B cell (primary cell): ENCODE measurements around the gene ZNF784. TPM values are rescaled to one million over a fixed set of nuclear protein-coding genes. Genes with fewer than 3 reads are reported as not detected.

Experiments
- polyA plus RNA-seq: library from polyadenylated mRNA; depleted of rRNA; stranded (reverse); fragments of >200 nt; gene quantifications from 2 replicates; pipeline ENCODE4 v1.2.3, GENCODE V29; 2012
- total RNA-seq, 2 donors: library from RNA; stranded (reverse); fragments of 120-200 nt in 1 of 2; gene quantifications; 1 replicate in 1 of 2; 2 replicates in 1 of 2; pipeline versions ENCODE4 v1.2.3 to v1.2.4, GENCODE V29; 2013 to 2022

Gene ZNF784
- total and polyA plus RNA-seq, 2 donors (not counting 1 experiment from before 2014, with no cell fraction given): 9.2 to 9.7 TPM

Other genes starting within 250 kb of the ZNF784 start
- not detected in 2 replicates for gene TMEM190, start 247.7 kb downstream of the ZNF784 start, total RNA-seq
- not detected in 2 replicates for gene TMEM190, start 247.7 kb downstream of the ZNF784 start, polyA plus RNA-seq
- 4.3 and 4.7 TPM in 2 replicates for gene TMEM238, start 240.3 kb downstream of the ZNF784 start, total RNA-seq
- 0.76 and 2.7 TPM in 2 replicates for gene TMEM238, start 240.3 kb downstream of the ZNF784 start, polyA plus RNA-seq
- 2,397 and 2,578 TPM in 2 replicates for gene RPL28, start 238.6 kb downstream of the ZNF784 start, total RNA-seq
- 4,661 and 8,441 TPM in 2 replicates for gene RPL28, start 238.6 kb downstream of the ZNF784 start, polyA plus RNA-seq
- 20.6 and 29.0 TPM in 2 replicates for gene UBE2S, start 216.8 kb downstream of the ZNF784 start, total RNA-seq
- gene UBE2S, start 216.8 kb downstream of the ZNF784 start, polyA plus RNA-seq: 50.0 and 72.7 TPM in 2 replicates
- not detected in 2 replicates for gene SHISA7, start 181.3 kb downstream of the ZNF784 start, total RNA-seq
- gene SHISA7, start 181.3 kb downstream of the ZNF784 start, polyA plus RNA-seq: 0.06 TPM in 1 of 2 replicates, not detected in the other
- 10.0 and 11.1 TPM in 2 replicates for gene ISOC2, start 162.9 kb downstream of the ZNF784 start, total RNA-seq
- 13.5 and 27.6 TPM in 2 replicates for gene ISOC2, start 162.9 kb downstream of the ZNF784 start, polyA plus RNA-seq
- gene C19orf85, start 159.8 kb downstream of the ZNF784 start, total RNA-seq: not detected in 2 replicates
- not detected in 2 replicates for gene C19orf85, start 159.8 kb downstream of the ZNF784 start, polyA plus RNA-seq
- 13.3 and 15.5 TPM in 2 replicates for gene ZNF628, start 147.9 kb downstream of the ZNF784 start, total RNA-seq
- 18.3 and 28.6 TPM in 2 replicates for gene ZNF628, start 147.9 kb downstream of the ZNF784 start, polyA plus RNA-seq
- gene NAT14, start 139.4 kb downstream of the ZNF784 start, total RNA-seq: 10.7 and 12.6 TPM in 2 replicates
- 15.1 and 23.2 TPM in 2 replicates for gene NAT14, start 139.4 kb downstream of the ZNF784 start, polyA plus RNA-seq
- 0.44 and 0.58 TPM in 2 replicates for gene SSC5D, start 136.1 kb downstream of the ZNF784 start, total RNA-seq
- gene SSC5D, start 136.1 kb downstream of the ZNF784 start, polyA plus RNA-seq: 0.22 and 0.46 TPM in 2 replicates
- not detected in 2 replicates for gene SBK2, start 87.4 kb downstream of the ZNF784 start, total RNA-seq
- not detected in 2 replicates for gene SBK2, start 87.4 kb downstream of the ZNF784 start, polyA plus RNA-seq
- not detected in 2 replicates for gene SBK3, start 79.0 kb downstream of the ZNF784 start, total RNA-seq
- not detected in 2 replicates for gene SBK3, start 79.0 kb downstream of the ZNF784 start, polyA plus RNA-seq
- gene ZNF579, start 43.7 kb downstream of the ZNF784 start, total RNA-seq: 10.3 and 10.8 TPM in 2 replicates
- gene ZNF579, start 43.7 kb downstream of the ZNF784 start, polyA plus RNA-seq: 3.7 and 6.7 TPM in 2 replicates
- gene FIZ1, start 25.0 kb downstream of the ZNF784 start, total RNA-seq: 21.4 and 26.4 TPM in 2 replicates
- 7.4 and 8.0 TPM in 2 replicates for gene FIZ1, start 25.0 kb downstream of the ZNF784 start, polyA plus RNA-seq
- gene ZNF524, start 24.3 kb downstream of the ZNF784 start, total RNA-seq: 21.2 and 23.8 TPM in 2 replicates
- 18.0 and 27.4 TPM in 2 replicates for gene ZNF524, start 24.3 kb downstream of the ZNF784 start, polyA plus RNA-seq
- gene ZNF865, start 18.9 kb downstream of the ZNF784 start, total RNA-seq: 22.7 TPM in 2 replicates
- gene ZNF865, start 18.9 kb downstream of the ZNF784 start, polyA plus RNA-seq: 9.9 and 11.3 TPM in 2 replicates
- gene ZNF580, start 16.4 kb upstream of the ZNF784 start, total RNA-seq: 101 and 126 TPM in 2 replicates
- 69.8 and 105 TPM in 2 replicates for gene ZNF580, start 16.4 kb upstream of the ZNF784 start, polyA plus RNA-seq
- 47.3 and 51.3 TPM in 2 replicates for gene ZNF581, start 19.1 kb upstream of the ZNF784 start, total RNA-seq
- 38.6 and 48.2 TPM in 2 replicates for gene ZNF581, start 19.1 kb upstream of the ZNF784 start, polyA plus RNA-seq
- gene CCDC106, start 23.6 kb upstream of the ZNF784 start, total RNA-seq: 25.2 and 28.3 TPM in 2 replicates
- 52.1 and 54.5 TPM in 2 replicates for gene CCDC106, start 23.6 kb upstream of the ZNF784 start, polyA plus RNA-seq
- gene U2AF2, start 30.5 kb upstream of the ZNF784 start, total RNA-seq: 275 and 278 TPM in 2 replicates
- 275 and 300 TPM in 2 replicates for gene U2AF2, start 30.5 kb upstream of the ZNF784 start, polyA plus RNA-seq
- gene EPN1, start 50.7 kb upstream of the ZNF784 start, total RNA-seq: 63.8 and 63.9 TPM in 2 replicates
- gene EPN1, start 50.7 kb upstream of the ZNF784 start, polyA plus RNA-seq: 52.3 and 54.4 TPM in 2 replicates
- gene NLRP9, start 113.8 kb upstream of the ZNF784 start, total RNA-seq: not detected in 2 replicates
- gene NLRP9, start 113.8 kb upstream of the ZNF784 start, polyA plus RNA-seq: not detected in 2 replicates
- not detected in 2 replicates for gene RFPL4A, start 134.5 kb upstream of the ZNF784 start, total RNA-seq
- not detected in 2 replicates for gene RFPL4A, start 134.5 kb upstream of the ZNF784 start, polyA plus RNA-seq
- not detected in 2 replicates for gene RFPL4AL1, start 144.6 kb upstream of the ZNF784 start, total RNA-seq
- gene RFPL4AL1, start 144.6 kb upstream of the ZNF784 start, polyA plus RNA-seq: not detected in 2 replicates
- gene NLRP11, start 207.4 kb upstream of the ZNF784 start, total RNA-seq: 0.12 TPM in 1 of 2 replicates, not detected in the other
- gene NLRP11, start 207.4 kb upstream of the ZNF784 start, polyA plus RNA-seq: 0.07 and 0.24 TPM in 2 replicates
- gene NLRP4, start 212.0 kb upstream of the ZNF784 start, total RNA-seq: 0.15 and 0.19 TPM in 2 replicates
- gene NLRP4, start 212.0 kb upstream of the ZNF784 start, polyA plus RNA-seq: 0.45 and 1.3 TPM in 2 replicates